Activated T-helper 1 cell treated with anti-CD3 and anti-CD28 coated beads, Interleukin-2, amount 50 U/mL, for 16 hours (primary cell): ENCODE data around the gene BCL2L1.
"Not testable (repeated sequence)": the region's sequence is repeated elsewhere in the genome, so short reads cannot be mapped to it uniquely, and the experiment has no call there.

Experiments
- DNase-seq, 2 donors: peaks; one replicate each; pipeline ENCODE4 v3.0.0-alpha.2; 2020; ENCODE audit warnings: low read depth in 1 of 2, low spot score in 1 of 2

BCL2L1 gene

DNA sequence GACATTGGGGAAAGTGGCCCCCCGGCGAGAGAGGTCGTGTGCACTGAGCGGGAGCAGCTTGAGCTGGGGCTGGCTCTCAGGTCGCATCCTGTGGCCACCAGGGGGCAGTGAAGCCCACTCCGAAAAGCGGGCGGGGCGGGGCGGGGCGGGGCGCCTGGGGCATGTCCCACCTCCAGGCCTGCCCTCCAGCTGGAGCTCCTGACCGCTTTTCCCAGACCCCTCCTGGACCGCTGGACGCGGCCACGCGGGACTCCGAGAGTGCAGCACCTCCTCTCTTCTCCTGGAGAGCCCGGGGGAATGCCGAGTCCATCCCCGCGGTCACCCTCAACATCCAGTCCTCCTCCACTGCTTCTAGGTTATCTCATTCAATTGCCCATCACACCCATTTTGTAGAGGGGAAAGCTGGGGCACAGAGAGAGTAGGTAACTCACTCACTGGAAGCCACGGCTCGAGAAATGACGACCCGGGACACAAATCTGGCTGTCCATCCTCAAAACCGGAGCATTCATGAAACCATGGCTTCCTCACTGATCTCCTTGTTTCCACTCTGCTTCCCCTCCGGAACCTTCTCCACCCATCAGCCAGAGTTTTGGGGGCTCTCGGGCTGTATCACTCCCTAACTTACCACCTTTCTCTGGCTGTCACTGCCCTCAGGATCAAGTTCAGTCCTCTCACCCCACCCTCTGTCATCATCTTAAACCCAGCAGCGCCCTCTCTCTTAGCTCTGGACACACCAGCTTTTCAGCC lies 60.9 kb downstream of the BCL2L1 start:
- DNase-seq, result peak; percentile 67 to 78

DNA sequence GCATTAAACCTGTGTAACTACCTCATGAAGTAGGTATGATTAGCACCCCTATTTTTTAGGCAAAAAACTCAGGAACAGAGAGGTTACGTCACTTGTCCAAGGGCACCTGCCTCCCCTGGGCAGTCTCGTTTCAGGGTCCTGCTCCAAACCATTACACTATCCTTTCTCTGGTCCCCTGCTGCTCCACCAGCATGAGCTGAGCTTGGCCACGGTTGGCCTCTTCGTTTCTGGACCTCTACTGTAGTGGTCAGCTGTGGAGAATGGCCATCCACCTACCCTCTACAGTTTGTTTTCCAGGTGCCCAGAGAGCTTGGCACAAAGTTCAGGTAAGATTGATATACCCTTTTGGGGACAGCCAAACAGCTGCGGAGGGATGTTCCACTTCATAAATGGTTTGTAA lies 68.1 kb downstream of the BCL2L1 start:
- no peak for DNase-seq

DNA sequence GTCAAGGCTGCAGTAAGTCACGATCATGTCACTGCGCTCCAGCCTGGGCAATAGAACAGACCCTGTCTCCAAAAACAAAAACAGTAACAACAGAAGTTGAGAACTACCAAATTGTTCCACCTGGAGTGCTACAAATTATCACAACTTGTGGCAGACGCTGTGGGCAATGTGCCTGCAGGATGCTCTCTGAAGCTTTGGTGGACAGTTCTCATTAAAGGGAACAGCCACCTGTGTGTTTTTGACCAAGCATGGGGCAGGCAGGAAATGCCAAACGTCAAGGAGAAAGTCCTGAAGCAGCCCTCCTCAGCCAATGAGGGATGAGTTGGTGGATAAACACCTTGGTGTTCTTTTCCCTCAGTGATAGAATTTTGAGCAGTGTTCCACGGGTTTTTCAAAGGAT lies 69.1 kb downstream of the BCL2L1 start:
- DNase-seq, result no peak

DNA sequence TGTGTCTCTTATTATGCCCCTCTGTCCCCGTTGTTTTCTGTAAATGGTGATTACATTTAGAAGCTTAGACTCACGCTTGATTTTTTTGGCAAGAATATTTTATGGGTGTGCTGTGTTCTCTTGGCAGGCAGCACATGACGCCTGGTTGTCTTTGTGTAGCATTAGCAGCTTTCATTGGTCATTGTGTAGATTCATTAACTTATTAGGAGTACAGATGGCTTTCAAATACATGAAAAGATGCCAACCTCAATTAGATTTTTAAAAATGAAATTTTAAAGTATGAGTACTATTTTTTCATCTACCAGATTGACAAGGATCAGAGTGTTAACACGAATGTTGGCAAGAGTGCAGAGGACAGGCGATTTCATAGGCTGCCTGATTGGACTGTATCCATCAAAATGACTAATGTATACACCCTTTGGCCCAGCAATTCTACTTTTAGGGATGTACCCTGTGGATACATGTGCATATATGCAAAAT lies 69.7 kb downstream of the BCL2L1 start:
- no peak for DNase-seq

- not testable (repeated sequence) for DNase-seq
Measured at GRCh38 chr20:31648104-31648503, 74.6 kb downstream of the BCL2L1 start.

DNA sequence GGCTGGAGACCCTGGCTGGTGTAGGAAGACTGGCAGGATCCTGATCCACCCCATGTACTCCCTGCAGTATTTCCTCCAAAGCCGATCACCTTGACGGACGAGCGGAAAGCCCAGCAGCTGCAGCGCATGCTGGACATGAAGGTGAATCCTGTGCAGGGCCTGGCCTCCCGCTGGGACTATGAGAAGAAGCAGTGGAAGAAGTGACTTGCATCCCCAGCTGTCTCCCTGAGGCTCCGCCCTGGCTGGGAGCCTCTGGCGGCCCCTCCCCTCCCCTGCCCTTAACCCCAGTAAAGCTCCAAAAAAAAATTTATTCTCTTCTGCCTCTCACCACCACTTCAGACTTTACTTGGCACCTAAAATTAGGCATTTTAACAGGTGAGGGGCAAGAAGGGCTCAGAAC lies 78.0 kb downstream of the BCL2L1 start:
- no peak for DNase-seq

DNA sequence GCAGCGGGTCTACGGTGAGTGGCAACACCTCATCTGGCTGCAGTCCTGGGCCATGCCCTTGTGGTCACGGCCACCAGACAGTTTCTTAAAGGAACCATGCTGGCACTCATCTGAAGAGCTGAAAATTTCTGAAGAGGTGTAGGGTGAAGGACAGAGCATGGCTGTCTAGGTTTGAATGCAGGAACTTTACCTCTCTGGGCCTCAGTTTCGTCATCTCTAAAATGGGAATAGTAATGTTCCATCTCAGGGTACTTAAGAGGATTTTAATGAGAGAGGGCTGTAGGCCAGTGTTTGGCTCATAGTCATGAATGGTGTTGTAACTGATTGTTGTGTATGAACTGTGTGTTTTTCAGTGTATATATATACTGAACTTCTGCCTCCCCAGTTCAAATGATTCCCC lies 79.1 kb downstream of the BCL2L1 start:
- no peak for DNase-seq

DNA sequence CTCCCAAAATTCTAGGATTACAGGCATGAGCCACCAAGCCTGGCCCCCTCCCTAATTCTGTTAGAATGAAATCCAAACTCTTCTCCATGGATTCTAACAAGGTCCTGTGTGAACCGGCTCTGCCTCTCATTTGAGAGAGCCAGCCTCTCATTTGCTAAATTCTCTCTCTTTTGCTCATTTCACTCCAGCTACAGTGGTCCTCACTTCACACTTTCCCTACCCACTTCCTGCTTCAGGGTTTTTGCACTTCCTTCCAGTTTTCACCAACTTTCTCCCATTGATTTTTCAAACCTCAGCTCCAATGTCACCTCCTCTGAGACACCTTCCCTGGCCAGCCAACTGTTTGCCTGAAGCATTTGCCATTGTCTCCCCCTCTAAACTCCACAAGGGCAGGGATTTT lies 79.8 kb downstream of the BCL2L1 start:
- DNase-seq, result no peak

DNA sequence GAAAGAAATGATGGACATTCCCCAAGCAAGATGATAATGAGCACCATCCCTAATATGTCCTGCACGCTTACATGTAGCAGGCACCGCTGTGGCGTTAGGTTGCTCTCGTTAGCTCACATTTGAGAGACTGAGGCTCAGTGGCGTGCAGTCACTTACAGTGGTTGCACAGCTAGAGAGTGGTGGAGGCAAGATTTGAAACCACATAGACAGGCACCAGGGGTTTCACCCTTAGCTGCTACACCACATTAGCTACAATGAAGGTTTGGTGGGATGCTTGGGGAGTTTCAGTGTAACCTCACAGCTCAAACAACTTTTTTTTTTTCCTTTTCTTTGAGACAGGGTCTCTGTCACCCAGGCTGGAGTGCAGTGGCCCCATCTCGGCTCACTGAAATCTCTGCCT lies 81.3 kb downstream of the BCL2L1 start:
- DNase-seq, result no peak

GRCh38 chr20:31640259-31640658 lies 82.4 kb downstream of the BCL2L1 start:
- DNase-seq, result no peak

- no peak for DNase-seq
Measured at GRCh38 chr20:31638816-31639215, 83.9 kb downstream of the BCL2L1 start.

- no peak for DNase-seq
Measured at GRCh38 chr20:31638317-31638716, 84.4 kb downstream of the BCL2L1 start.

DNA sequence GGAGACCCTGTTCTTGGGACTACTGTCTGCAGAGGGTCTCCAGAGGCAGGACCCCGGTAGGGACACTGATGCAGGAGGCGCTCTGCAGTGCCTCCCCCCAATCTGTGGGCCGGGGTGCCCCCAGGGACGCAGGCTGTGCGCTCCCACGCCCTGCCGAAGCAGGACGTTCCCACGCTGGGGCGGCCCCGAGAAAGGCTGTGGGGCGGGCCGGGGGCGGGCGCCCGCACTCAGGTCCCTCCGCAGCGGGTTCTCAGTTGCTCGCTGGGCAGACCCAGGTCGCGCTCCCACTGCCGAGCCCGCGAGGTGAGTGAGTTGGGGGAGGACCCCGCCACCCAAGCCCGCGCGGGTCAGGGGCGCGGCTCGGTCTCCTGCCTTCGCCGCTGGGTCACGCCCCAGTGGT lies 85.0 kb downstream of the BCL2L1 start, which contains the start of gene COX4I2:
Gene COX4I2 (plus strand): TSS at position 253 of the 400 bp plus-strand sequence. CDS start 1,106 bp downstream, outside the sequence.
- DNase-seq, result no peak

- no peak for DNase-seq
Measured at GRCh38 chr20:31633339-31633914, 89.2 kb downstream of the BCL2L1 start.

DNA sequence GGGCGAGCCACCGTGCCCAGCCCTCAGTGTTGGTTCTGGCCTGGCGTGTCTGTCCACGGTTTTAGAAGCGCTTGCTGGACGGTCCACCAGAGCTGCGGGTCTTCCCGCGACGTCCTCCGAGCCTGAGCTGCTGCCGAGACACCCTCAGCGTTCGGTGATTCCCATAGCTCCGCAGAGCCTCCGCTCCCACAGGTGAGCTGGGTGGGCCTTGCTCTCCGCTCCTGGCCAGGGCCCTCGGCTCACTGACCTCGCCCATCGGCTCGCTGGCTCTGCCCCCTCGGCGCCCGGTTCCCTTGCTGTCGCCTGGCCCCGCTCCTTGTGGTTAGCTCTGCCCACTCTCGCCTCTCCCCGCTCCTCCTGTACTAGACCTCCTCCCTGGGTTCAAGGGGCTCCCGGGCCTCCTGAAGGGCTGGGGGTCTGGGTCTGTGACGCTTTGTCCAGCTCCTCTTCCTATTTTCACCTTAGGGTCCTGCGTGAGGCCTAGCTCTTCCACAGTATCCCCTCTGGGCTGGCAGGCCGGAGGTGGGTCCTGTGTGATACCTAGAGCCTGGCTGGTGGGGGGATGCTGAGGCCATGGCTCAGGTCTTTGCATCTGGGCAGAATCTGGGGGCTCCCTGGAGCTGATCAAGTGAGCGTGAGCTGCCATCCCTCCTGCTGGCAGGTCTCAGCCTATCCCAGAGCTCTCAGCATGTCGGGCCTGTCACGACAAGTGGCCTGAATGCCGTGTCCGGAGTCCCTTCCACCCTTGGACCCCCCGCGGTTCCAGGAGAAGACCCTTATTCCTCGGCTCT lies 89.9 kb downstream of the BCL2L1 start:
- no peak for DNase-seq

GRCh38 chr20:31630187-31630790 lies 92.4 kb downstream of the BCL2L1 start:
- no peak for DNase-seq

DNA sequence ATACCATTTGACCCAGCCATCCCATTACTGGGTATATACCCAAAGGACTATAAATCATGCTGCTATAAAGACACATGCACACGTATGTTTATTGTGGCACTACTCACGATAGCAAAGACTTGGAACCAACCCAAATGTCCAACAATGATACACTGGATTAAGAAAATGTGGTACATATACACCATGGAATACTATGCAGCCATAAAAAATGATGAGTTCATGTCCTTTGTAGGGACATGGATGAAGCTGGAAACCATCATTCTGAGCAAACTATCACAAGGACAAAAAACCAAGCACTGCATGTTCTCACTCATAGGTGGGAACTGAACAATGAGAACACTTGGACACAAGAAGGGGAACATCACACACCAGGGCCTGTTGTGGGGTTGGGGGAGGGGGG lies 94.6 kb downstream of the BCL2L1 start:
- DNase-seq, result not testable (repeated sequence)

GRCh38 chr20:31626534-31626933 lies 96.1 kb downstream of the BCL2L1 start:
- not testable (repeated sequence) for DNase-seq

GRCh38 chr20:31623123-31623505 lies 99.6 kb downstream of the BCL2L1 start:
- not testable (repeated sequence) for DNase-seq

- no peak for DNase-seq
Measured at GRCh38 chr20:31620246-31620645, 102.4 kb downstream of the BCL2L1 start.

DNA sequence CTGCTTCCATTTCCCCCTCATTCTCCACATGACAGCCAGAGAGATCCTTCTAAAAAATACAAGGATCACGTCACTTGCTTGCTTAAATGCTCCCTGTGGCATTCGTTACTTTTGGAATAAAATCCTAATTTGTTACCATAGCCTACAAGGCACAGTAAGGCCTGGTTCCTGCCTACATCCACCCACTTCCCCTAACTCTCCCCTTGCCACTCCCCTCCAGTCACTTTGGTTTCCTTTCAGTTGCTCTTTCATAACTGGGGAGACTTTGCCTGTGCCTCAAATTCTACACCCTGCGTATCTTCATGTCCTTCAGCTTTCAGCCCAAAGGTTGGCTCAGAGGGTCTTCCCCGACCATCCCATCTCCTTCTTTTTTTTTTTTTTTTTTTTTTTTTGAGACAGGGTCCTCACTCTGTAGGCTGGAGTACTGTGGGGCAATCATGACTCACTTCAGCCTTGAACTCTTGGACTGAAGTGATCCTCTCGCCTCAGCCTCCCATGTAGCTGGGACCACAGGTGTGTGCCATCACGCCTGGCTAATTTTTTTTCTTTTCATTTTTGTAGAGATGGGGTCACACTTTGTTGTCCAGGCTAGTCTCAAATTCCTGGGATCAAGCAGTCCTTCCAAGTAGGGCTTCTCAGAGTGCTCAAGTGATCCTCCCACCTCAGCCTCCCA lies 105.1 kb downstream of the BCL2L1 start:
- no peak for DNase-seq
